Adrenal gland (tissue), 5 donors: Measurements from ENCODE around the gene VAPA.

Experiments used
- CTCF ChIP-seq, 6 experiments: fragments of 450-650 bp in 4 of 6; fragments of 200-600 bp in 2 of 6; sonication (generic) in 1 of 6; IDR thresholded peaks; 1 replicate in 5 of 6; 2 replicates in 1 of 6; pipeline versions ENCODE4 v1.5.1 to v1.8.0; 2016 to 2021; ENCODE audit warnings: antibody characterized with exemption in 6 of 6, mild to moderate bottlenecking in 2 of 6, moderate library complexity in 1 of 6
- POLR2A ChIP-seq, 2 donors: fragments of 450-650 bp; IDR thresholded peaks; one replicate each; pipeline ENCODE4 v1.6.1; 2017; ENCODE audit warnings: antibody characterized with exemption in 2 of 2, mild to moderate bottlenecking in 2 of 2, moderate library complexity in 1 of 2
- donor health status: DM: no; HTN: no; CAD: no.

DNA sequence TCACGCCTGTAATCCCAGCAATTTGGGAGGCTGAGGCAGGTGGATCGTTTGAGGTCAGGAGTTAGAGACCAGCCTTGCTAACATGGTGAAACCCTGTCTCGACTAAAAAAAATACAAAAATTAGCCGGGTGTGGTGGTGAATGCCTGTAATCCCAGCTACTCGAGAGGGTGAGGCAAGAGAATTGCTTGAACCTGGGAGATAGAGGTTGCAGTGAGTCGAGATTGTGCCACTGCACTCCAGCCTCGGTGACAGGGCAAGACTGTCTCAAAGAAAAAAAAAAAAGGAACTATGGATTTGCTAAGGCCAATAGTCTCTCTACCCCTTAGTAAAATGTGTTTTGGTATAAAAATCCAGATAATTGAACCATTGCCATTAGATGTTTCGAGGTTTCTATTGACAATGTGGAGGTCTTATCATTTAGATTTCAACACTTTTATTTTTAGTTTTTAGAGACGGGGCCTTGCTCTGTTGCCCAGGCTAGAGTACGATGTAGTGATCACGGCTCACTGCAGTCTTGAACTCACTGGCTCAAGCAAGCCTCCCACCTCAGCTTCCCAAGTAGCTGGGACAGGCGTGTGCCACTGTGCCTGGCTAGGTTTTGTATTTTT, 29.2 kb upstream of the VAPA start:
- TF ChIP-seq CTCF (IDR thresholded peaks at IDR 0.05) (no peak), POLR2A (IDR thresholded peaks at IDR 0.05) (no peak)
